Lower lobe of right lung (tissue), 2 donors: ENCODE data around the gene CD72. TPM values are rescaled to one million over a fixed set of nuclear protein-coding genes. Genes with fewer than 3 reads are reported as not detected.

ENCODE experiments used
- ATAC-seq, 2 donors: fragments of 200-7000 bp; cut with Tn5 transposase; one replicate each; pipeline ENCODE4 v1.9.1; 2020 to 2022; ENCODE audit warnings: mild to moderate bottlenecking in 2 of 2, moderate library complexity in 2 of 2
- DNase-seq: peaks from one replicate; pipeline ENCODE4 v3.0.0-alpha.2; 2020
- H3K27ac ChIP-seq: fragments of 200-600 bp; one replicate; pipeline ENCODE4 v1.8.0; 2022
- H3K27me3 ChIP-seq: fragments of 200-600 bp; one replicate; pipeline ENCODE4 v1.8.0; 2022; ENCODE audit warnings: low read depth
- H3K36me3 ChIP-seq: fragments of 200-600 bp; one replicate; pipeline ENCODE4 v1.8.0; 2022; ENCODE audit warnings: mild to moderate bottlenecking
- H3K4me1 ChIP-seq: fragments of 200-600 bp; one replicate; pipeline ENCODE4 v1.8.0; 2022
- H3K4me3 ChIP-seq: fragments of 200-600 bp; one replicate; pipeline ENCODE4 v1.8.0; 2022; ENCODE audit warnings: mild to moderate bottlenecking
- H3K9me3 ChIP-seq: fragments of 200-600 bp; one replicate; pipeline ENCODE4 v1.8.0; 2022
- intact Hi-C: fragments of 100-400 bp; cut with DNase I; formaldehyde crosslinking; loops from one replicate; pipeline ENCODE4 v1.11.0; 2022
- long read RNA-seq: library from polyadenylated mRNA; unstranded; transcript quantifications from one replicate; pipeline ENCODE4 v2.0.0, GENCODE V29; 2021
- total RNA-seq: library from RNA; stranded (reverse); fragmentation: NEBNext Ultra II Directional; extraction: Animal tissue kit (Norgen Biotek cat#: 25700); gene quantifications from one replicate; pipeline ENCODE4 v1.2.1, GENCODE V29; 2021
- TF ChIP-seq, protein P1 (sequence below): fragments of 200-600 bp; IDR thresholded peaks from one replicate; pipeline ENCODE4 v1.8.0; 2022; ENCODE audit warnings: antibody characterized with exemption, mild to moderate bottlenecking
- donor health status: DM: no; HTN: yes; CAD: no; lungs with severe emphysema.

Gene CD72, protein sequence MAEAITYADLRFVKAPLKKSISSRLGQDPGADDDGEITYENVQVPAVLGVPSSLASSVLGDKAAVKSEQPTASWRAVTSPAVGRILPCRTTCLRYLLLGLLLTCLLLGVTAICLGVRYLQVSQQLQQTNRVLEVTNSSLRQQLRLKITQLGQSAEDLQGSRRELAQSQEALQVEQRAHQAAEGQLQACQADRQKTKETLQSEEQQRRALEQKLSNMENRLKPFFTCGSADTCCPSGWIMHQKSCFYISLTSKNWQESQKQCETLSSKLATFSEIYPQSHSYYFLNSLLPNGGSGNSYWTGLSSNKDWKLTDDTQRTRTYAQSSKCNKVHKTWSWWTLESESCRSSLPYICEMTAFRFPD
- total RNA-seq = 4.5 TPM
- long read RNA-seq, partial matches to known transcripts = 0 of 4 reads
- long read RNA-seq, other reads (novel, unspliced or antisense) = 2 of 4 reads

DNA sequence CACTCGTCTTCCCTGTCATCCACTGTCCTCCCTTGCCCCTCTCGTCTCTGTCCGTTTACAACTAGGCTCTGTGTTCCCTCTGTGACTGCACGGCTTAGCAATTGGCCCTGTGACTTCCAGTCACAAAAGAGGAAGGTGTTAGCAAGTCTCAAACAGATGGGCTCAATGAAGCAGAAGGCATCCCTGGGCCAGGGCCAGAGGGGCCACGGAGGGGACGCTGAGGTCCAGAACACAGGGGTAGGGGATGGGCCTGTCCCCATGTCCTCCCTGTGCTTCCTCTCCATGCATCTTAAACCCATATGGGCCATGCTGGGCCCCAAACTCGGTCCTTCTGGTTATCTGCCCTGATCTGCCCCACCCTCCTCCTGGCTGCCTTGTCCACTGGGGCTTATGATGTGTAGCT, at the start of gene CD72:
TSS of gene CD72 (minus strand) at position 89 of the 403 bp plus-strand sequence. CDS start 110 bp downstream, outside the sequence.
- Histone ChIP-seq H3K4me3 (peak within 1 kb of the TSS; percentile 57), H3K36me3 (no peaks in the 10 kb centered on the region), H3K4me1 (peaks cover 24% of the 10 kb centered on the region), H3K27ac (peak within 1 kb of the TSS; percentile 20), H3K9me3 (no peaks in the 10 kb centered on the region), H3K27me3 (no peaks in the 10 kb centered on the region)
- intact Hi-C loops = no loop called here
- ATAC-seq (peak; percentile 12 to 34), DNase-seq (no peak)
- TF ChIP-seq, protein P1, sequence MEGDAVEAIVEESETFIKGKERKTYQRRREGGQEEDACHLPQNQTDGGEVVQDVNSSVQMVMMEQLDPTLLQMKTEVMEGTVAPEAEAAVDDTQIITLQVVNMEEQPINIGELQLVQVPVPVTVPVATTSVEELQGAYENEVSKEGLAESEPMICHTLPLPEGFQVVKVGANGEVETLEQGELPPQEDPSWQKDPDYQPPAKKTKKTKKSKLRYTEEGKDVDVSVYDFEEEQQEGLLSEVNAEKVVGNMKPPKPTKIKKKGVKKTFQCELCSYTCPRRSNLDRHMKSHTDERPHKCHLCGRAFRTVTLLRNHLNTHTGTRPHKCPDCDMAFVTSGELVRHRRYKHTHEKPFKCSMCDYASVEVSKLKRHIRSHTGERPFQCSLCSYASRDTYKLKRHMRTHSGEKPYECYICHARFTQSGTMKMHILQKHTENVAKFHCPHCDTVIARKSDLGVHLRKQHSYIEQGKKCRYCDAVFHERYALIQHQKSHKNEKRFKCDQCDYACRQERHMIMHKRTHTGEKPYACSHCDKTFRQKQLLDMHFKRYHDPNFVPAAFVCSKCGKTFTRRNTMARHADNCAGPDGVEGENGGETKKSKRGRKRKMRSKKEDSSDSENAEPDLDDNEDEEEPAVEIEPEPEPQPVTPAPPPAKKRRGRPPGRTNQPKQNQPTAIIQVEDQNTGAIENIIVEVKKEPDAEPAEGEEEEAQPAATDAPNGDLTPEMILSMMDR = no peak

DNA sequence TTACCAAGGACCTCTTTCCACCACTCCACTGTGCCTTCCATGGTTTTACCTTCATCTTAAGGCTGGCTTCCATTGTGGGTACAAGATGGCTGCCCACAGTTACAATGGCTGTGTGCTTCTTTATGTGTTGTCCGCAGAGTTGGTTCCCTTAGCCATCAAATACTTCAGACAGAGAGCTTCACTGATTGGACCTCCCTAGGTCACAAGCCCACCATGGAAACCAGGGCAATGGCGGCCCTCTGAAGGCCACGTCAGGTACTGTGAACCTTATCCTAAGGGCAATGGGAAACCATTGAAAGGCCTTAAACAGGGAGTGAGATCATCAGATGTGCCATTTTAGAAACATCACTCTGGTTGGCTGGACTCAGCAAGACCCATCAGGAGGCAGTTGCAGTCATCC, 49.7 kb upstream of the CD72 start:
- peaks cover 16% of the 10 kb centered on the region for H3K4me1 ChIP-seq
- no peak for DNase-seq
- ATAC-seq = no peak

DNA sequence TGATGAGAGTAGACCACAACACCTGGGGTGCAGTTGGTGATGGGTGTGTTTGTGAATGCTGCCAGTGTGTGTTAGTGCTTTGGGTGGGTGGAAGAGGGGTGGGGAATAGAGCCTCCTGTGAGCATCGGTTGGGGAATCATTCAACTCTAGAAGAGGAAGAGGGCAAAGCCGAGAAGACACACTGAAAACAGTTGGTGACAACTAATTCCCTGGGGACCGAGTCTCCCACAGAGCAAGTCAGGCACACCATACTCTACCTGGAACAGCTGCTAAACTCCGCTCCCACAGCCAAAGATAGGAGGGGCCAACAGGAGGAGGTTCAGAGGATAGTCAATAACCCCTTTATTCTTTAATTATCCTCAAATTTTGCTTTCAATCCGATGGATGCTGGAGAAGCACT, 48.3 kb upstream of the CD72 start:
- TF ChIP-seq, protein P1 = no peak
- intact Hi-C loops = no loop called here
- Histone ChIP-seq H3K36me3 (peaks cover 3% of the 10 kb centered on the region), H3K27me3 (no peaks in the 10 kb centered on the region), H3K9me3 (no peaks in the 10 kb centered on the region), H3K4me1 (peaks cover 16% of the 10 kb centered on the region), H3K27ac (no peak overlapping the region), H3K4me3 (no peak overlapping the region)
- ATAC-seq = no peak
- no peak for DNase-seq

More for the DNA sequence above, 49.7 kb upstream of the CD72 start:
- H3K9me3 ChIP-seq = no peaks in the 10 kb centered on the region
- H3K4me3 ChIP-seq = no peak overlapping the region
- H3K27me3 ChIP-seq = no peaks in the 10 kb centered on the region
- H3K36me3 ChIP-seq = no peaks in the 10 kb centered on the region
- intact Hi-C loops = no loop called here
- H3K27ac ChIP-seq = no peak overlapping the region
- TF ChIP-seq, protein P1 = no peak

DNA sequence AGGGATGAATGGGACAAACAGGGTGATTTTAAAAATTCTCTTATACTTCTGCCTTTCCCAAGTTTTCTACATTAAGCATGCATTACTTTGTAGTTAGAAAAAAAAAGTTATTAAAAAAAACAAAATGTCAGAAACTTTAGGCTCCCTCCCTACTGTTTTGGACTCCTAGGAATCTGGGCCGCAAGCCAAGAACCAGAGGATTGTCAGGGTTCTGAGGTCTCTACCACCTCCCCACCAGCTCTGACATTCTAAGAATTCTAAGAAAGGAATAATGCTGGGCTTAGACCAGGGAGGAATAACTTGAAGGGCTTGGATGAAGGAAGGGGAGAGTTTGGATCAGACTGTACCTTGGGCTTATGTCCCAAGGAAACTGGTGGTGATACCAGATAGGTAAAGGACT, 47.8 kb upstream of the CD72 start:
- ATAC-seq (no peak), DNase-seq (no peak)
- Histone ChIP-seq H3K27ac (no peak overlapping the region), H3K9me3 (no peaks in the 10 kb centered on the region), H3K36me3 (peaks cover 8% of the 10 kb centered on the region), H3K4me3 (no peak overlapping the region), H3K4me1 (peaks cover 21% of the 10 kb centered on the region), H3K27me3 (no peaks in the 10 kb centered on the region)
- TF ChIP-seq, protein P1 = no peak
- intact Hi-C loops = no loop called here

DNA sequence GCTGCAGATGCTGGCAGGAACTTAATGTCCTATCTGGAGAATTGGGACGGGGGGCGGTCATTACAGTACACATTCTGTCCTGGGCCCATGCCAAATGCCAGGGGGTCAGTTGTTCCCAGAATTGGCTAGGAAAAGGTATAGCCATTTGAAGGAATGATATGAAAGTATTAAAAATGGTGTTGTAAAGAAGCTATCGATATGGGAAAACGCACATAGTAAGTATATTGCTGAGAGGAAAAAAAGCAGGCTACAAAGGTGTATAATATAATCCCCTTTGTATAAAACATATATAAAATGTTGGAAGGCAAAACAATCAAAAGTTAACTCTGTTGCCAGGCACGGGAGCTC, 47.2 kb upstream of the CD72 start:
- intact Hi-C loops = no loop called here
- Histone ChIP-seq H3K9me3 (no peaks in the 10 kb centered on the region), H3K36me3 (peaks cover 14% of the 10 kb centered on the region), H3K27ac (peak overlapping the region; percentile 69), H3K4me3 (peak overlapping the region; percentile 63), H3K4me1 (peaks cover 23% of the 10 kb centered on the region), H3K27me3 (no peaks in the 10 kb centered on the region)
- TF ChIP-seq, protein P1 = no peak
- DNase-seq = no peak
- ATAC-seq = no peak
